Astrocyte of the hippocampus (primary cell): Measurements from ENCODE around the gene FKBP11.
"Not testable (repeated sequence)": the region's sequence is repeated elsewhere in the genome, so short reads cannot be mapped to it uniquely, and the experiment has no call there.

Source experiments
- DNase-seq: peaks from one replicate; pipeline ENCODE4 v3.0.0; 2011; ENCODE audit warnings: low read depth, low spot score

The FKBP11 gene

GRCh38 chr12:48910196-48910595 lies 15.1 kb downstream of the FKBP11 start:
- DNase-seq, result no peak

GRCh38 chr12:48909698-48910097 lies 15.6 kb downstream of the FKBP11 start:
- DNase-seq, result not testable (repeated sequence)

GRCh38 chr12:48907245-48907644 lies 18.0 kb downstream of the FKBP11 start:
- no peak for DNase-seq

- peak; percentile 89 for DNase-seq
Observed at GRCh38 chr12:48903982-48904411, 21.3 kb downstream of the FKBP11 start.

GRCh38 chr12:48903363-48903981 lies 21.8 kb downstream of the FKBP11 start:
- no peak for DNase-seq

- DNase-seq, result no peak
Observed at GRCh38 chr12:48901278-48901677, 24.0 kb downstream of the FKBP11 start.

- DNase-seq, result no peak
Observed at GRCh38 chr12:48899651-48900050, 25.6 kb downstream of the FKBP11 start.

GRCh38 chr12:48894271-48894670 lies 31.0 kb downstream of the FKBP11 start:
- no peak for DNase-seq

- peak; percentile 92 for DNase-seq
Observed at GRCh38 chr12:48890657-48891418, 34.5 kb downstream of the FKBP11 start.

GRCh38 chr12:48889679-48890078 lies 35.6 kb downstream of the FKBP11 start:
- DNase-seq, result no peak

- DNase-seq, result peak; percentile 48
Observed at GRCh38 chr12:48883305-48884161, 41.8 kb downstream of the FKBP11 start.

GRCh38 chr12:48882972-48883304 lies 42.4 kb downstream of the FKBP11 start:
- no peak for DNase-seq

GRCh38 chr12:48882315-48882687 lies 43.0 kb downstream of the FKBP11 start:
- DNase-seq, result peak; percentile 66

GRCh38 chr12:48881686-48882314 lies 43.5 kb downstream of the FKBP11 start:
- peak; percentile 20 for DNase-seq

GRCh38 chr12:48880647-48881046 lies 44.6 kb downstream of the FKBP11 start:
- DNase-seq, result no peak

GRCh38 chr12:48878548-48878947 lies 46.7 kb downstream of the FKBP11 start:
- no peak for DNase-seq

- no peak for DNase-seq
Observed at GRCh38 chr12:48875944-48876515, 49.3 kb downstream of the FKBP11 start.

GRCh38 chr12:48873534-48873933 lies 51.8 kb downstream of the FKBP11 start:
- not testable (repeated sequence) for DNase-seq

- DNase-seq, result no peak
Observed at GRCh38 chr12:48873096-48873495, 52.2 kb downstream of the FKBP11 start.
